Measurements from ENCODE around the gene WDR88.

- no peak for TF ChIP-seq CTCF (IDR thresholded peaks at IDR 0.05; ENCODE audit: low read depth, low read length)
- TF ChIP-seq EZH2phosphoT487 (IDR thresholded peaks at IDR 0.05; ENCODE audit: low read depth) = no peak
These were observed 45.0 kb upstream of the WDR88 start for GRCh38 chr19:33086955-33087354.
